GM12873 (cell line): Measurements from ENCODE around the gene GNG2.

Experiments used
- CTCF ChIP-seq: IDR thresholded peaks from 2 replicates; pipeline ENCODE4 v1.5.1; 2012; ENCODE audit warnings: low read depth, mild to moderate bottlenecking, moderate library complexity, low read length, control low read depth; ENCODE audit not compliant: insufficient read depth; ENCODE audit errors: missing control alignments

Gene GNG2

GRCh38 chr14:51855234-51855633 is 5.2 kb upstream of the GNG2 start:
- no peak for TF ChIP-seq CTCF

GRCh38 chr14:51856792-51857296 is 3.6 kb upstream of the GNG2 start:
- no peak for TF ChIP-seq CTCF

GRCh38 chr14:51859131-51859530 is 1.3 kb upstream of the GNG2 start:
- TF ChIP-seq CTCF: no peak

GRCh38 chr14:51860825-51861499 is 550 bp downstream of the GNG2 start:
- no peak for TF ChIP-seq CTCF

GRCh38 chr14:51862176-51862796 is 1.9 kb downstream of the GNG2 start:
- TF ChIP-seq CTCF: no peak

GRCh38 chr14:51862860-51863259 is 2.4 kb downstream of the GNG2 start:
- no peak for TF ChIP-seq CTCF

- no peak for TF ChIP-seq CTCF
These were observed 5.7 kb downstream of the GNG2 start for GRCh38 chr14:51865953-51866747.
